NCI-H187 treated with DMSO at 0.1 percent for 48 hours (cell line): ENCODE data around the gene ZBTB1.
"Not testable (repeated sequence)": the region's sequence is repeated elsewhere in the genome, so short reads cannot be mapped to it uniquely, and the experiment has no call there.

Source experiments
- DNase-seq: peaks from one replicate; lab custom pipeline; 2025; lab: John Stamatoyannopoulos, UW

ZBTB1 gene

DNA sequence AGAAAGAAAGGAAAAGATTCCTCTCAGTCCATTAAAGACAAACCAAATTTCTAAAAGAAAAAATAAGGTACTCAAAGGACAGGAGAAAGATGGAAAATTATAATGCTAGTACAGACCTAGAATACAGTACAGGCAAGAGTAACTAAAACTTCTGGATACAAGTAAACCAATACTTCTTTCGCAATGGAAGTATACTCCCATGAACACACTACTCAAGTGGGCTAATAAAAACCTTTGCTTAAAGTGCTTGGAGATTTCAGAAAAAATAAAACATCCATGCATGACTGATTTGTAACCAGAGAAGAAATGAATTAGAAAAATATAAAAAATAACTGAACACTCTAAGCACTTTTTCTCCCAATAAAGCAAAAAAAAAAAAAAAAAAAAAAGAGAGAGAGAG, 4.5 kb upstream of the ZBTB1 start:
- no peak for DNase-seq

DNA sequence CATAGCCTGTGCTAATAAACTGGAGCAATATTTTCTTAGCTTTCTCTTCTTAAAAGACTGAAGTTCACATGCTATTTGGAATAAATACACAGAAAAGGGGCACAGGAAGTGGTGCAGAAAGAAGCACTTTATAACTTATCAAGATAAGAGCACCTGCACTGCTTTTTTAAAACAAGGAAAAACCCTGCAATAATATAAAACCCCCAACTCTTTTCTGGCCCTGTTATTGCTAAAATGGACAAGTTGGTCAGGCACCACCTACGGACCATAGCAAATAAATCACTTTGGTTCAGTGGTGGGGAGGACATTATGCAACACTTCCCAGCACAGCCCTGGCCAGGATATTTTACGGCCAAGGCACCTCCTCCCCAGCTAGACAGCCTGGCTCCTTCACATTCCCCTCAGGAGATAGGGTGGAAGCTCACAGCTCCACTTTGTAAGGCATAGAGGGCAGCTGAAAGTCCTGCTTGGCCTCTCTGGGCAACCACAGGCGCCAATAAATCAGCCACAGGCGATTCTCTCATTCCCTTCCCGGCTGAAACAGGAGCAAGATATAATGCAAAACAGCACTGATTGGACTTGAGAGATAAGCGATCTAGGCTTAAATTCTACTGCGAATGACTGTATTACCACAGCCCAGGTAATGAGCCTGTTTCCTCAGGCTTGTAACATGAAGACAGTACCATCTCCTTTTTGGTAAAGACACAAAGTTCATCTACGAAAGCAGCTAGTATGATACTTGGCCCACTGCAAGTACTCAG, 3.0 kb upstream of the ZBTB1 start:
- DNase-seq, result no peak

DNA sequence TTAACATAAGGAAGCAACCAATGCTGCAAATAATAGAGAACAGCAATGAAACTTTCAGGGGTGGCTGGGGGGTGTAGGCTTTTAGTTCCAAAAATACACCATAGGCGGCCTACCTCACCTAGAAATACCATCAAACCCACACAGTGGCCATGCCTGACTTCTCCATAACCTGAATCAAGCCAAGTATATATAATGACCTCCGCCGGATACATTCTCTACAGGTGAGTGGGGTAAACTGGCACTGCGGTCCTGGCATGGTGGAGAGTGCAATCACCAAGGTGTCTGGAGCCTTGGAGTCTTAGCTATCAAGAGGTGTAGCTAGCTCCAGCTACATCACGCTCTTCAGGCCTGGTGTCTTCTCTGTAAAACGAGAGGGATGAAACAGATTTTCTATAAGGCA, 2.1 kb upstream of the ZBTB1 start:
- DNase-seq, result no peak

DNA sequence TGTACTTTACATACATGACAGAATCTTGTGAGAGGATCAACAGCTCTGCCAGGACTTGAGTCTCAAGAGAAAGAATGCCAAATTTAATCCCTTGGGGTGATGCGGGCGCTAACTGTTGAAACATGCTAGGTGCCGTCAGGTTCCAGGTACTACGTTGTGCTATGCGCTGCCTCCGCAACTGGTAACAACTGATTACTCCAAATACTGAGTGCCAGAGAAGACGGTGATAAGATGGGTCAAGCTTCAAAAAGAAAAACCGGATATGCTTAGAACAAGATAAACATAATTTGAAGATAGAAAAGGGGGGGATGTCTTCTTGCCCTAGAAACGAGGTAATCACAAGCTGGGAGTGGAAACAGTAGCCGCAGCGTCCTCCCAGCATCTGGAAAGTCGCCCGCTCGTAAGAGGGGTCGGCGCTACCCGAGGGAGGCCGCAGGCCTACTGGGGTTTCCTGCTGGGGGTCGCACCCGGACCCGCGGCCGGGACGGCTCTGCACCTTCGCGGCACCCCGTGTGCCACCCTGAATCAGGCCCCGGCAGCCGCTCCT, 1.6 kb upstream of the ZBTB1 start:
- no peak for DNase-seq

DNA sequence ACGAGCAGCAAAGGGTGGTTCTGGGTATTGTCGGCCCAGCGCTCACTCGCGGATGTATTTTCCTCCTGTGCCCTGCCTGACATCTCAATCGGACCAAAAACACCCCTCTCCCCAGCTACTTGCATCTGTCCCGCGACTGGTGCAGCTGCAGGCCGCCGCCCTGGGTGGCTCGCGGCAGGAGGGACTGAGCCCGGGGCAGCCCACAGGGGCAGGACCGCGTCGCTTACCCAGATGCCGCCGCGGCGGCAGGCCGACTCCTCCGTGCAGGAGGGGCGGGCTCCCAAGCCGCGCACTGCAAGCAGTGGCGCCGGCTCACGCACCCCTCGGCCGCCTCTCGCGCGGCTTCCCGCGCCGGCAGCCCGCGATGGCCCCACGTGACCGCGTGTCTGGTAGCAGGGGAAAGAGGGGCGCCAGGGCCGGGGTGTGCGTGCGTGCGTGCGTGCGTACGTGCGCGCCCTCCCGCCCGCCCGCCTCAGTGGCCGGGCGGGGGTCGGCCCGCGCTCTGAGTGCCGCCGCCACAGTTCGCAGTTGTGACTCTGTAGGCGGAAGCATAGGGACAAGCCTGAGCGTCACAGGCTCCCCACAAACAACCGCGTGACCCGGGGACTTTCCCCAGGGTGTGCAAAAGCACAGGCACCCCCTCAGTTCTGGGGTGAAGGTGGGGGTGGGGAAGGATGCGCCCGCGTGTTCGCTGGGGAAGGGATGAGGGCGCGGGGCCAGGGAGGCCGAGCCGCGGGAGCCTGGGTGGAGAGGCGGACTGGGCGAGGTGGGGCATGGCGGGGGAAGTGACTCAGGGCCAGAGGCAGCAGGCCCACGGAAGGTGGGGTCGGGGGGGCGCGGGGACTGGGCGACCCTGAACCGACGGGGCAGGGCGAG, 898 bp upstream of the ZBTB1 start, which contains the start of gene ZBTB25:
Gene ZBTB25 (minus strand): TSS at position 405 of the 876 bp plus-strand sequence. CDS start 13,305 bp downstream, outside the sequence.
- DNase-seq, result peak; percentile 33

DNA sequence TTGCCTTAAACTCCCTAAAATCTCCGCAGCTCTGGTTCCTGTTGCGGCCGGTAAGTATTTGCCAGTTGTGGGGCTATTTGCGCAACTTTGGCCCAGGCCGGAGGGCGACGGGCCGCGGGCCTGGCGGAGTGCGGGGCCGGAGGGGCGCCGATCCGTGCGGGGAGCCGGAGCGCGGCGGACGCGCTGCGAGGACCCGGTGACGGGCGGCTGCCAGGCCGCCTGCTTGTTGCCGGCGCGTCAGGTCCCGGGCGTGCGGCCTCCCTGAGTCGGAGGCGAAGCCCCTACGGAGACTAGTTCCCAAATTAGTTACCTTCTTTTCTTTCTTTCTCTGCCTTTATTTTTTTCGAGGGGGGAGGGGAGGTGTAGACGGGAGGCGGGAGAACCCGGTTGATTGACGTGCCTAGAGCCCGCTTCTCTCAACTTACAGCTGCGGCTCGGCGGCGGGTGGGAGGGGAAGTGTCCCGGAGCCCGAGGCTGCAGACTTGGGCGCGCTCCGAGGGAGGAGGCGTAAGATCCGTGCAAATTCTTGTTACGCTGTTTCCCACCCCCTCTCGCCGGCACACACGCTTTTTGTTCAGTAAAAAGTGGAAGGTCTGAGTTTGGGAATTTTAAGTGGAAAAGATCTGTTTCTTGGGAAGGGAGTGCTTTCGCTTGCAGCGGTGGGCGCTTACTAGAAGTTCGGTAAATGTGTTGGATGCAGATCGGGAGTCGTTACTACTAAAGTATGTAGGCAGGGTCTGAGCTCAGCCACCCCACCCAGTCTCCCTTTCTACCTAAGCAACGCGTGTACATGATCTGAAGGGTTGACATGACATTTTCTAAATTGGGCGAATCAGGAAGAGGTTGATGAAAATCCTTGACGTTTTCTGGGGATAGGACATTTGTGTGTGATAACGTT, 576 bp downstream of the ZBTB1 start:
- peak; percentile 51 for DNase-seq

DNA sequence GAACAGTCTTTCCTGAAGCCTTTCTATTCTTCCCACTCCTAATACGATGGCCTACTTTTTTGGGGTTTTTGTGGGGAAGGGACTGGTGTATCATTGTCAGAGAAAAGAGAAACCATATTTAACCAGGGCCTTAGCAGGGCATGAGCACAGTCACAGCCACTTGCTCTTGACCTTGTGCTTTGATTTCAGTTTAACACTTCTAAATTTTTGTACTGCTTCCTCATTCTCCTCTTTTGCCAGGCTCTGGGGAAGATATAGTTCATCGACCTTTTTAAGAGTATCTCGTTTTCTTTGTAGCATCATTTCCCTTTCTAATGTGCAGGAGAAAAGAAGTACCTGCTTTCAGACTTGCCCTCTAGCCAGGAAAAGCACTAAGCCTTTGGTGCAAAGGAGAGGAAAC, 2.2 kb downstream of the ZBTB1 start:
- DNase-seq, result no peak

DNA sequence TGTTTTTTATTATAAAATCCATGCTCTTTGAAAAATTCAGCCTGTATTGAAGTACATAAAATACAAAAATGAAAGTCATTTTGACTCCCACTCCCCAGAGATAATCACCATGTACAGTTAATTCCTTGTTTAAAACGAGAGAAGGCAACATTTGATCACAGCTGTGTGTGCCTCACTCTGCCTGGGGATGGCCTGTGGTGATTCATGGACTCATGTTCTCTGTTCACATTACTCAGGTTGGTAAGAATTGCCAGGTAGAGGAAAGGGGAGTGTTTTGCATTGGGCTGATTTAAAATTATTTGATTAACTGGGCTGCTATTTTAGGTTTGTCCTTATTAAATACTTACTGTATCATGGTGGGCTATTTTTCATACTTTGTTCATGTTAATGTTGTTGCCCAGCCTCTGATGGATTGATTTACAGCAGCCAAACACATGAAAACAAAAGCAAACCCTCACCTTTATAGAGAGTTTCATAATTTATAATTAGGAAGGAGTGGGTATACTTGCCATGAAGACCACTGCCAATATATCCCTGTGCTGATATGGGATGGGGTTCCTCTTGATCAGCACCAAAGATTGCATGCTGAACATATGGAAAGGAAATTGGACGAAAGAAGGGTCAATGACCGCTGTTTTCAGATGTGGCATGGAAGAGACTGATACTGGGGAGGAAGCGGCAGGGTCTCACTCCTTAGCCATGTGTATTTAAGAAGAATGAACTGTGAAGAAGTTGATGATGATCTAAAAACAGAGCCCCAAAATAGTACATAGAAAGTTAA, 3.0 kb downstream of the ZBTB1 start:
- DNase-seq, result no peak

DNA sequence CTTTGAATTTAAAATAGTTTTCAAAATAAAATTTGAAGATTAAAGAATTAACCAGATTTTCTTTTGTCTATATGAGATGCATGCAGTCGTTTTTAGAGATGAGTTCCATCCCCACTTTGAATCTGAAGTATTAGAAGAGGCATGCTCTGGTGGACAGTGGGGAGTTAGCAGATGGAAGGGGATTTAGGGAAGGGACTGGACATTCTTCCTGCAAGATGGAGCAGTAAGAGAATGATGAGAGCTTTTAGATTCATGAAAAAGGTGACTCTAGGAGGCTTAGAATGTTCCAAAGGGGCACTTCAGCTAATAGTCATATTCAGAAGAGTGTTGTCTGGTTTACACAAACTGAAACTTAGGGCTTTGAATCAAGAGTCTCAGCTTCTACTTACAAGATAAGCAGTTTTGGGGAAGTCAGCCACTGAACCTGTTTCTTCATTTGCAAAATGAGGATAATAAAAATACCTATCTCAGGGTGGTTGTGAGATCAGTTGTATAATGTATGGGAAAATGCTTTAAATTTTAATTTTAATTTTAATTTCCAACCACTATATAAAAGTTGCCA, 3.7 kb downstream of the ZBTB1 start:
- DNase-seq, result no peak

DNA sequence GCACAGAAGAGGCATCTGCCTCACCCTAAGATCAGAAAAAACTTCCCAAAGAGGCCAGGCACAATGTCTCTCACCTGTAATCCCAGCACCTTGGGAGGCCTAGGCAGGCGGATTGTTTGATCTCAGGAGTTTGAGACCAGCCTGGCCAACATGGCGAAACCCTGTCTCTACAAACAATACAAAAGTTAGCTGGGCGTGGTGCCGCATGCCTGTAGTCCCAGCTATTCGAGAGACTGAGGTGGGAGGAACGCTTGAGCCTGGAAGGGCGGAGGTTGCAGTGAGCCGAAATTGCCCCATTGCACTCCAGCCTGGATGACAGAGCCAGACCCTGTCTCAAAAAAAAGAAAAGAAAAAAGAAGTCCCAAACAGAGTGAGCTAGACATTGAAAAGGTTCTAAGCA, 4.5 kb downstream of the ZBTB1 start:
- DNase-seq, result no peak

DNA sequence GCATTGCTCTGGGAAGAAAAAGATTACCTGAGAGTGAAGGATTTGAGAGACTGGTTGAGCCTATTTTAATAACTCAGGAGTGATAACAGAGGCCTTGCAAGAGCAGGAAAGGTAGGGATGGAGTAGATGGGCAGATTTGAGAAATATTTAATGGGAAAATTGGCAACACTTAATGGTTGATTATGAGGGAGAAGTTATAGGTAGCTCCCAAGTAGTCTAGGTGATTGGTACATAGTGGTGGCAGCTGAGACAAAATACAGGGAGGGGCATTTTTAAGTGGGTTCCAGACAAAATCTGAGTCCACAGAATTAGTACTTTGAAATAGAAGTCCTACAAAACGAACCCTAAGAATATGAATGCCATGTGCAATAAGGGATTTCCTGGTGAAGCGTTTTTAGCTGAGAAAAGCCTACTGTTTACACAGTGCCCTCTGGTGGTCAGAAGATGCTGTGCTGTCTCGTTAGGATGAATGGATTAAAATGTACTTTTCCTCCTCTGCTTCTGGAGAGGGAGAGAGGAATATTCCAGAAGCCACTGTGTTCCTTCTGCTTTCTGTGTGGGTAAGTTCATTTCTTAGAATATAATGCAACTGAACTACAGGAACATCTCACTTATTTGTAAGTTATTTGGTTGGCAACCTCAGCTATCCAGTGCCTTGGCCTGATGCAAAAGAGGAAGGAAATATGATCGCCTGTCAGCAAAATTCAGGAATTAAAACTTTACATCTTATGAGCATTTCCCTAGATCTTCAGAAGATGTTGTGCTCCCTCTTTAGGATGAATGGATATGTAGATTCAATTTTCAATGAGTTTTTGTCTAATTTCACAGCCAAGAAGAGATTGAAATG, 6.5 kb downstream of the ZBTB1 start:
- DNase-seq, result peak; percentile 49

DNA sequence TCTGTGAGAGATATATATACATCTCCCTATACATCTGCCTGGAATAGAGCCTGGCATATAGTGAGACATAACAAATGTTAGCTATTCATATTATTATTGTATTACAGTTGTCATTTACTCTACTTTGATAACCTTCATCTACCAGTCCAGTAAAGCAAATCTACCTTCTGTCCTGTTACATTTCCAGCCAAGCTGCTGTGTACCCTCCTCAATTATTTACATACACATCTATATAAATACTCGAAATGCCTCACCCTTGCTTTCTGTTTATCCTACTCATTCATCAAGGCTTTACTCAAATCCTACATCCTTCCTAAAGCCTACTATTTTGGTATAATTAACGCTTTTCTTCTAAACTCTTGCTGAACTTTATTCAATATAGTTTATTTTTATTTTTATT, 8.7 kb downstream of the ZBTB1 start:
- no peak for DNase-seq

DNA sequence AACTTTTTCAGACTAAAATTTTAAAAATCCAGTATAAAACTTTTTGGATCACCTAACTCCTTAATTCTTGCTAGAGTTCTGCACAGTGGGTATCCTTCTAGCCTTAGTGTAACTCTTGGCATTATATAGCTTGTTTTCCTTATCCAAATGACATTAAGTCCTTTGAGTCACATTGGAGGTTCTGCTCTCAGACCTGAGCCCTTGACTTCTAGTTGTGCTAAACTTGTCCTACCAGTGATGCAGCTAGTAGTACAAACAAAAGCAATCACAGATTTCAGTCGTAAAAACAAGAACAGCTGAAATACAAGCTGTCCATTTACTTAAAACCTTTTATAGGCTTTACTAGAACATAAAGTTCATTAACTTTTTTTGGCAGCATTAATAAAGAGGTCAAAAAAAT, 10.5 kb downstream of the ZBTB1 start:
- no peak for DNase-seq

DNA sequence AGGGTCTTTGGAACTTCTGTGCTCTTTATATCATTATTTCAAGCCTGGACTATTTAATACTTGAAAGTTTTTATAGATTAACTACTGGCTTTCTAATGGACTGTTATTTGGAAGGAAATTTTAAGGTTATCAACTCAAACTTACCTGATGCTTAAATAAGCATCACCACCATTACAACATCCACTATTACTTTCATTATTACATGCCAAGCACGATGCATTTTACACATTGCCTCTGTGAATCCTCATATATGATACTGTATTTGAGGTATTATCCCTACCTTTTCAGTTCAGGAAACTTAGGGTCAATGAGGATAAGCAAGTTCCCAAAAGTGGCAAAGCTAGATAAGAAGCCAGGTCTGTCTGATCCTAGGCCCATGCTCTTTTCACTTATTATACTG, 12.4 kb downstream of the ZBTB1 start:
- no peak for DNase-seq

DNA sequence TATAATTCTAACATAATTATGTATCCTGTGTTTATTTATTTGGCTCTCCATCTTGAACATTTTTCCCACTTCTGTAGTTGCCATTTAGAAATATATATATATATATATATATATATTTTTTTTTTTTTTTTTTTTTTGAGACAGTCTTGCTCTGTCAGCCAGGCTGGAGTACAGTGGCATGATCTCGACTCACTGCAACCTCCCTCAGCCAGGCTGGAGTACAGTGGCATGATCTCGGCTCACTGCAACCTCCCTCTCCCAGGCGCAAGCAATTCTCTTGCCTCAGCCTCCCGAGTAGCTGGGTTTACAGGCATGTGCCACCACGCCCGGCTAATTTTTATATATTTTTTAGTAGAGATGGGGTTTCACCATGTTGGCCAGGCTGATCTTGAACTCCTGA, 13.1 kb downstream of the ZBTB1 start:
- DNase-seq, result not testable (repeated sequence)

DNA sequence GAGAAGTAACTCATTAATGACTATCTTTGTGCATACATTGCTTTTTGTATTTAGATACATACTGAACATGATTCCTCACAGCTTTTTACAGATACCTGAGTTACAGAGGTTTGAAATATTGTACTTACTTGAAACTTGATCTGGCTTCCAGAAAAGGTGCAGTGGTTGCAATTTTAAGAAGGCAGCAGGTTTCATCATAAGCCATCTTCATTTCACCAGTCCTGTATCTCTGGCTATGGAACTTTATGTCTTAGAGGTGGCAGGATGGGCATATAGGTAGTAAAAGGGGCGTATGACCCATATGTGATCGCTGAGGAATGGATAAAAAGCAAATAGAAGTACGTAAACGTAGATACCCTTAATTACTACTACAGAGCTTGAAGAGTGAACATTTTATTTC, 13.7 kb downstream of the ZBTB1 start:
- no peak for DNase-seq

DNA sequence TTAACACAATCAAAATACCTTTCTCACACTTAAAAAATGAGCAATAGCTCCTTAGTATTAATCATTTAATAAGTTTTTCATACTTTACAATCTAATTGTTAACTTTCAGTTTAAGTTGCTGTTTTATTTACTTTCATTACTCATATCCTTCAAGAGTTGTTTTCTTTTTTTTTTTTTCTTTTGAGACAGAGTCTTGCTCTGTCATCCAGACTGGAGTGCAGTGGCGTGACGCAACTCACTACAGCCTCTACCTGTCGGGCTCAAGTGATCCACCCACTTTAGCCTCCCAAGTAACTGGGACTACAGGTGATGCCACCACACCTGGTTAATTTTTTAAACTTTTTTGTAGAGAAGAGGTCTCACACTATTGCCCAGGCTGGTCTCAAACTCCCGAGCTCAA, 16.1 kb downstream of the ZBTB1 start:
- DNase-seq, result no peak

DNA sequence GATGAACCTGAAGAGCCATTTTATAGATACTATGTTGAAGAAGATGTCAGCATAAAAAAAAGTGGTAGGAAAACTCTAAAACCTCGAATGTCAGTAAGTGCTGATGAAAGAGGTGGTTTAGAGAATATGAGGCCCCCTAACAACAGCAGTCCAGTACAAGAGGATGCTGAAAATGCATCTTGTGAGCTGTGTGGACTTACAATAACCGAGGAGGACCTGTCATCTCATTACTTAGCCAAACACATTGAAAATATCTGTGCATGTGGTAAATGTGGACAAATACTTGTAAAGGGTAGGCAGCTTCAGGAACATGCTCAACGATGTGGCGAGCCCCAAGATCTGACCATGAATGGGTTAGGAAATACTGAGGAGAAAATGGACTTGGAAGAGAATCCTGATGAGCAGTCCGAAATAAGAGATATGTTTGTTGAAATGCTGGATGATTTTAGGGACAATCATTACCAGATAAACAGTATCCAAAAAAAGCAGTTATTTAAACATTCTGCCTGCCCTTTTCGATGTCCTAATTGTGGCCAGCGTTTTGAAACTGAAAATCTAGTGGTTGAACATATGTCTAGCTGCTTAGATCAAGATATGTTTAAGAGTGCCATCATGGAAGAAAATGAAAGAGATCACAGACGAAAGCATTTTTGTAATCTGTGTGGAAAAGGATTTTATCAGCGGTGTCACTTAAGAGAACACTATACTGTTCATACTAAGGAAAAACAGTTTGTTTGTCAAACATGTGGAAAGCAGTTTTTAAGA, 18.2 kb downstream of the ZBTB1 start:
- DNase-seq, result no peak

DNA sequence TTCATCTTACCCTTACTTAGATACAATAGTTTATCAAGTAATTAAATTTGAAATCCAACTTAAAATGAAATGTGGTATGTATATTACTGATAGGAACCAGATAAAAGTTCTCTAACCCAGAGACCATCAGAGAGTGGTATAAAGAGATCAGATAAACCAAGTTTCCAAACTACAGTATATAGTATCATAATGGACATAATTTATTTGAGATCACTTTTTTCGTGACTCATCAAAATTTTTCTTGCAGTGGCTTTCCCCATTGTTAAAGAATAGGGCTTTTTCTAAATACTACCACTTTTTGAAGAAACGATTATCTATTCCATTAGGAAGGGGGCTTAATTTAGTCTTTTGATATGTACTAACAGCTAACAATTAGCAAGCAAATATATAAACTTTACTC, 20.8 kb downstream of the ZBTB1 start:
- no peak for DNase-seq
